ENCODE results near the gene SUPT3H. TPM values are rescaled to one million over a fixed set of nuclear protein-coding genes. Genes with fewer than 3 reads are reported as not detected.
"Not testable (repeated sequence)": the region's sequence is repeated elsewhere in the genome, so short reads cannot be mapped to it uniquely, and the experiment has no call there.

The SUPT3H gene
- total RNA-seq, 1 experiment from 2014 or later, result 15.8 TPM

GRCh38 chr6:45175272-45175671 is 202.5 kb downstream of the SUPT3H start:
- H3K36me3 ChIP-seq, result no peaks in the 10 kb centered on the region
- H3K9me3 ChIP-seq (replicated peaks), result no peaks in the 10 kb centered on the region
- peak in 1 of 2 experiments; percentile 17 for DNase-seq
- H3K4me3 ChIP-seq, result no peak overlapping the region
- H3K4me1 ChIP-seq, result peaks cover 9% of the 10 kb centered on the region
- H3K27me3 ChIP-seq, result no peaks in the 10 kb centered on the region
- no peak overlapping the region for H3K27ac ChIP-seq

GRCh38 chr6:45174045-45174444 is 203.7 kb downstream of the SUPT3H start:
- no peaks in the 10 kb centered on the region for H3K36me3 ChIP-seq
- no peaks in the 10 kb centered on the region for H3K9me3 ChIP-seq (replicated peaks)
- H3K4me1 ChIP-seq, result peaks cover 17% of the 10 kb centered on the region
- H3K27ac ChIP-seq, result no peak overlapping the region
- DNase-seq, result no peak
- no peaks in the 10 kb centered on the region for H3K27me3 ChIP-seq
- no peak overlapping the region for H3K4me3 ChIP-seq

GRCh38 chr6:45171380-45171779 is 206.4 kb downstream of the SUPT3H start:
- Histone ChIP-seq H3K4me3 (no peak overlapping the region), H3K27me3 (no peaks in the 10 kb centered on the region), H3K9me3 (replicated peaks) (no peaks in the 10 kb centered on the region), H3K27ac (no peak overlapping the region), H3K4me1 (peaks cover 17% of the 10 kb centered on the region), H3K36me3 (no peaks in the 10 kb centered on the region)
- no peak for DNase-seq

- H3K27ac ChIP-seq, result peak overlapping the region; percentile 42; the same call in 1 of the 2 replicates
- no peak overlapping the region for H3K4me3 ChIP-seq
- H3K27me3 ChIP-seq, result no peaks in the 10 kb centered on the region
- peaks cover 17% of the 10 kb centered on the region for H3K4me1 ChIP-seq
- H3K36me3 ChIP-seq, result no peaks in the 10 kb centered on the region
- DNase-seq, result no peak
- H3K9me3 ChIP-seq (replicated peaks), result no peaks in the 10 kb centered on the region
Measured at GRCh38 chr6:45170309-45170708, 207.4 kb downstream of the SUPT3H start.

- no peaks in the 10 kb centered on the region for H3K9me3 ChIP-seq (replicated peaks)
- H3K36me3 ChIP-seq, result no peaks in the 10 kb centered on the region
- H3K27ac ChIP-seq, result peak overlapping the region; percentile 42; the same call in 1 of the 2 replicates
- no peak overlapping the region for H3K4me3 ChIP-seq
- peaks cover 17% of the 10 kb centered on the region for H3K4me1 ChIP-seq
- H3K27me3 ChIP-seq, result no peaks in the 10 kb centered on the region
- peak; percentile 10 to 32 for DNase-seq
Measured at GRCh38 chr6:45169815-45170214, 207.9 kb downstream of the SUPT3H start.

- Histone ChIP-seq H3K4me3 (no peak overlapping the region), H3K9me3 (replicated peaks) (no peaks in the 10 kb centered on the region), H3K4me1 (no peaks in the 10 kb centered on the region), H3K27me3 (no peaks in the 10 kb centered on the region), H3K27ac (no peak overlapping the region), H3K36me3 (no peaks in the 10 kb centered on the region)
- no peak for DNase-seq
Measured at GRCh38 chr6:45163952-45164766, 213.6 kb downstream of the SUPT3H start.

- no peaks in the 10 kb centered on the region for H3K36me3 ChIP-seq
Measured at GRCh38 chr6:45160305-45160704, 217.4 kb downstream of the SUPT3H start.

GRCh38 chr6:45156075-45156474 is 221.7 kb downstream of the SUPT3H start:
- Histone ChIP-seq H3K36me3 (no peaks in the 10 kb centered on the region), H3K4me3 (no peak overlapping the region), H3K4me1 (no peaks in the 10 kb centered on the region), H3K9me3 (replicated peaks) (no peaks in the 10 kb centered on the region), H3K27me3 (no peaks in the 10 kb centered on the region), H3K27ac (no peak overlapping the region)
- DNase-seq, result no peak

More at GRCh38 chr6:45160305-45160704, 217.4 kb downstream of the SUPT3H start:
- H3K27me3 ChIP-seq, result no peaks in the 10 kb centered on the region
- no peaks in the 10 kb centered on the region for H3K9me3 ChIP-seq (replicated peaks)
- no peak overlapping the region for H3K4me3 ChIP-seq
- no peak for DNase-seq
- H3K4me1 ChIP-seq, result no peaks in the 10 kb centered on the region
- H3K27ac ChIP-seq, result no peak overlapping the region

GRCh38 chr6:45155341-45155894 is 222.3 kb downstream of the SUPT3H start:
- no peak for DNase-seq
- H3K36me3 ChIP-seq, result no peaks in the 10 kb centered on the region
- no peak overlapping the region for H3K27ac ChIP-seq
- H3K9me3 ChIP-seq (replicated peaks), result no peaks in the 10 kb centered on the region
- no peak overlapping the region for H3K4me3 ChIP-seq
- no peaks in the 10 kb centered on the region for H3K27me3 ChIP-seq
- H3K4me1 ChIP-seq, result no peaks in the 10 kb centered on the region

- no peak for DNase-seq
- H3K27ac ChIP-seq, result no peak overlapping the region
- no peaks in the 10 kb centered on the region for H3K36me3 ChIP-seq
- no peak overlapping the region for H3K4me3 ChIP-seq
- H3K4me1 ChIP-seq, result no peaks in the 10 kb centered on the region
- H3K27me3 ChIP-seq, result no peaks in the 10 kb centered on the region
- no peaks in the 10 kb centered on the region for H3K9me3 ChIP-seq (replicated peaks)
Measured at GRCh38 chr6:45154679-45155078, 223.1 kb downstream of the SUPT3H start.

- Histone ChIP-seq H3K9me3 (replicated peaks) (no peaks in the 10 kb centered on the region; the same call in 1 of the 2 replicates), H3K4me3 (no peak overlapping the region), H3K36me3 (no peaks in the 10 kb centered on the region), H3K4me1 (no peaks in the 10 kb centered on the region), H3K27ac (no peak overlapping the region), H3K27me3 (no peaks in the 10 kb centered on the region)
- no peak for DNase-seq
Measured at GRCh38 chr6:45148711-45149341, 228.9 kb downstream of the SUPT3H start.

- no peaks in the 10 kb centered on the region for H3K27me3 ChIP-seq
- H3K4me1 ChIP-seq, result no peaks in the 10 kb centered on the region
- H3K9me3 ChIP-seq (replicated peaks), result no peaks in the 10 kb centered on the region; the same call in 1 of the 2 replicates
- H3K4me3 ChIP-seq, result no peak overlapping the region
- H3K27ac ChIP-seq, result no peak overlapping the region
- H3K36me3 ChIP-seq, result no peaks in the 10 kb centered on the region
- no peak for DNase-seq
Measured at GRCh38 chr6:45148278-45148677, 229.5 kb downstream of the SUPT3H start.

GRCh38 chr6:45145658-45146057 is 232.1 kb downstream of the SUPT3H start:
- H3K27me3 ChIP-seq; H3K9me3 ChIP-seq (replicated peaks); H3K27ac ChIP-seq; H3K36me3 ChIP-seq; DNase-seq; H3K4me3 ChIP-seq; H3K4me1 ChIP-seq: not testable (repeated sequence)

GRCh38 chr6:45138765-45139164 is 239.0 kb downstream of the SUPT3H start:
- no peaks in the 10 kb centered on the region for H3K4me1 ChIP-seq
- H3K9me3 ChIP-seq (replicated peaks), result 0 out of 2 replicates have a peak, but pooled peaks cover 3% of the 10 kb centered on the region
- H3K27ac ChIP-seq, result no peak overlapping the region
- DNase-seq, result no peak
- H3K27me3 ChIP-seq, result no peaks in the 10 kb centered on the region
- no peaks in the 10 kb centered on the region for H3K36me3 ChIP-seq
- H3K4me3 ChIP-seq, result no peak overlapping the region

GRCh38 chr6:45136495-45136894 is 241.2 kb downstream of the SUPT3H start:
- no peak overlapping the region for H3K4me3 ChIP-seq
- 0 out of 2 replicates have a peak, but pooled peaks cover 3% of the 10 kb centered on the region for H3K9me3 ChIP-seq (replicated peaks)
- H3K27ac ChIP-seq, result no peak overlapping the region
- no peak for DNase-seq
- no peaks in the 10 kb centered on the region for H3K27me3 ChIP-seq
- H3K36me3 ChIP-seq, result no peaks in the 10 kb centered on the region
- 0 out of 2 replicates have a peak, but pooled peaks cover 5% of the 10 kb centered on the region for H3K4me1 ChIP-seq
